ENCODE measurements around the gene GPX7. TPM values are rescaled to one million over a fixed set of nuclear protein-coding genes. Genes with fewer than 3 reads are reported as not detected.

The GPX7 gene
- total RNA-seq, 2 experiments from 2014 or later: 11.7 to 12.5 TPM

GRCh38 chr1:52653207-52653849, 51.2 kb downstream of the GPX7 start:
- DNase-seq: no peak
- Histone ChIP-seq H3K27ac (ENCODE audit: low read depth in 1 of 2, low read length in 2 of 2) (no peak overlapping the region), H3K4me3 (ENCODE audit: low read length) (no peak overlapping the region), H3K4me1 (ENCODE audit: insufficient read depth, low read length) (no peaks in the 10 kb centered on the region), H3K9me3 (ENCODE audit: control insufficient read depth in 1 of 2, insufficient read depth in 1 of 2, low read length in 2 of 2) (no peaks in the 10 kb centered on the region), H3K27me3 (ENCODE audit: control insufficient read depth in 1 of 2, insufficient read depth in 2 of 2, low read length in 2 of 2) (no peaks in the 10 kb centered on the region), H3K36me3 (ENCODE audit: insufficient read depth, low read length) (peaks cover 54% of the 10 kb centered on the region)
- TF ChIP-seq, protein P1, sequence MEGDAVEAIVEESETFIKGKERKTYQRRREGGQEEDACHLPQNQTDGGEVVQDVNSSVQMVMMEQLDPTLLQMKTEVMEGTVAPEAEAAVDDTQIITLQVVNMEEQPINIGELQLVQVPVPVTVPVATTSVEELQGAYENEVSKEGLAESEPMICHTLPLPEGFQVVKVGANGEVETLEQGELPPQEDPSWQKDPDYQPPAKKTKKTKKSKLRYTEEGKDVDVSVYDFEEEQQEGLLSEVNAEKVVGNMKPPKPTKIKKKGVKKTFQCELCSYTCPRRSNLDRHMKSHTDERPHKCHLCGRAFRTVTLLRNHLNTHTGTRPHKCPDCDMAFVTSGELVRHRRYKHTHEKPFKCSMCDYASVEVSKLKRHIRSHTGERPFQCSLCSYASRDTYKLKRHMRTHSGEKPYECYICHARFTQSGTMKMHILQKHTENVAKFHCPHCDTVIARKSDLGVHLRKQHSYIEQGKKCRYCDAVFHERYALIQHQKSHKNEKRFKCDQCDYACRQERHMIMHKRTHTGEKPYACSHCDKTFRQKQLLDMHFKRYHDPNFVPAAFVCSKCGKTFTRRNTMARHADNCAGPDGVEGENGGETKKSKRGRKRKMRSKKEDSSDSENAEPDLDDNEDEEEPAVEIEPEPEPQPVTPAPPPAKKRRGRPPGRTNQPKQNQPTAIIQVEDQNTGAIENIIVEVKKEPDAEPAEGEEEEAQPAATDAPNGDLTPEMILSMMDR (IDR thresholded peaks at IDR 0.05): no peak
- peak overlapping the region; percentile 70 for H3K27ac Mint-ChIP-seq
- intact Hi-C loops (cut with DNase I, micrococcal nuclease): no loop called here
- no peak overlapping the region for H3K4me3 Mint-ChIP-seq
- peaks cover 31% of the 10 kb centered on the region for H3K4me1 Mint-ChIP-seq (ENCODE audit: low read depth)
- peaks cover 82% of the 10 kb centered on the region for H3K36me3 Mint-ChIP-seq (ENCODE audit: low read depth)
- no peaks in the 10 kb centered on the region for H3K27me3 Mint-ChIP-seq
- H3K9me3 Mint-ChIP-seq: no peaks in the 10 kb centered on the region
- ChIA-PET POLR2A (interaction anchor here (1.2 kb wide), 1 partner anchor 20 kb away, joined by 3 read pairs; no protein-coding TSS in a partner anchor), CTCF (no interaction called here)
- ATAC-seq (ENCODE audit: poor library complexity): no peak

GRCh38 chr1:52654063-52654462, 51.9 kb downstream of the GPX7 start:
- no peaks in the 10 kb centered on the region for H3K4me1 ChIP-seq (ENCODE audit: insufficient read depth, low read length)
- Mint-ChIP-seq H3K27me3 (no peaks in the 10 kb centered on the region), H3K4me1 (ENCODE audit: low read depth) (peaks cover 24% of the 10 kb centered on the region), H3K4me3 (no peak overlapping the region), H3K9me3 (no peaks in the 10 kb centered on the region), H3K36me3 (ENCODE audit: low read depth) (peaks cover 75% of the 10 kb centered on the region), H3K27ac (no peak overlapping the region)
- no peak for DNase-seq
- intact Hi-C loops (cut with DNase I, micrococcal nuclease): no loop called here
- CTCF ChIA-PET: no interaction called here
- no peaks in the 10 kb centered on the region for H3K9me3 ChIP-seq (ENCODE audit: control insufficient read depth in 1 of 2, insufficient read depth in 1 of 2, low read length in 2 of 2)
- no peak overlapping the region for H3K27ac ChIP-seq (ENCODE audit: low read depth in 1 of 2, low read length in 2 of 2)
- POLR2A ChIA-PET: no interaction called here
- TF ChIP-seq, protein P1 (IDR thresholded peaks at IDR 0.05): no peak
- no peak overlapping the region for H3K4me3 ChIP-seq (ENCODE audit: low read length)
- peaks cover 47% of the 10 kb centered on the region for H3K36me3 ChIP-seq (ENCODE audit: insufficient read depth, low read length)
- H3K27me3 ChIP-seq (ENCODE audit: control insufficient read depth in 1 of 2, insufficient read depth in 2 of 2, low read length in 2 of 2): no peaks in the 10 kb centered on the region
- ATAC-seq (ENCODE audit: poor library complexity): no peak

GRCh38 chr1:52657702-52658101, 55.5 kb downstream of the GPX7 start:
- TF ChIP-seq, protein P1 (IDR thresholded peaks at IDR 0.05): no peak
- POLR2A ChIA-PET: no interaction called here
- Histone ChIP-seq H3K27ac (ENCODE audit: low read depth in 1 of 2, low read length in 2 of 2) (no peak overlapping the region), H3K4me1 (ENCODE audit: insufficient read depth, low read length) (peaks cover 4% of the 10 kb centered on the region), H3K27me3 (ENCODE audit: control insufficient read depth in 1 of 2, insufficient read depth in 2 of 2, low read length in 2 of 2) (no peaks in the 10 kb centered on the region), H3K4me3 (ENCODE audit: low read length) (no peak overlapping the region), H3K9me3 (ENCODE audit: control insufficient read depth in 1 of 2, insufficient read depth in 1 of 2, low read length in 2 of 2) (no peaks in the 10 kb centered on the region), H3K36me3 (ENCODE audit: insufficient read depth, low read length) (peaks cover 43% of the 10 kb centered on the region)
- Mint-ChIP-seq H3K9me3 (no peaks in the 10 kb centered on the region), H3K4me1 (ENCODE audit: low read depth) (peaks cover 20% of the 10 kb centered on the region), H3K27me3 (no peaks in the 10 kb centered on the region), H3K27ac (peak overlapping the region; percentile 21), H3K36me3 (ENCODE audit: low read depth) (peaks cover 61% of the 10 kb centered on the region), H3K4me3 (no peak overlapping the region)
- ATAC-seq (ENCODE audit: poor library complexity) (no peak), DNase-seq (no peak)
- CTCF ChIA-PET: no interaction called here
- intact Hi-C loops (cut with DNase I, micrococcal nuclease): no loop called here

Other genes starting within 250 kb of the GPX7 start
- gene CC2D1B, start 236.2 kb upstream of the GPX7 start, total RNA-seq: 10 to 100 TPM; 46.5 to 47.5 TPM
- 1 to 10 TPM; 1.1 to 1.3 TPM for gene ORC1, start 197.9 kb upstream of the GPX7 start, total RNA-seq
- gene PRPF38A, start 197.8 kb upstream of the GPX7 start, total RNA-seq: 10 to 100 TPM; 56.2 to 63.6 TPM
- 100 to 1,000 TPM; 141 to 147 TPM for gene TUT4, start 49.3 kb upstream of the GPX7 start, total RNA-seq
- 10 to 100 TPM; 25.9 to 28.4 TPM for gene SHISAL2A, start 30.8 kb downstream of the GPX7 start, total RNA-seq
- 1 to 10 TPM in 1 of 2 experiments, under 1 TPM in 1; 0.99 to 1.1 TPM for gene COA7, start 96.0 kb downstream of the GPX7 start, total RNA-seq
- 10 to 100 TPM; 14.1 to 16.1 TPM for gene ZYG11B, start 124.1 kb downstream of the GPX7 start, total RNA-seq
- under 1 TPM; 0.11 to 0.16 TPM for gene ZYG11A, start 240.4 kb downstream of the GPX7 start, total RNA-seq

All from CD4-positive, alpha-beta T cell (primary cell).